Astrocyte (in vitro differentiated cells and primary cell): ENCODE measurements around the gene HEXIM1. TPM values are rescaled to one million over a fixed set of nuclear protein-coding genes. Genes with fewer than 3 reads are reported as not detected.

Source experiments
- DNase-seq: peaks from one replicate; pipeline ENCODE4 v3.0.0-alpha.2; 2010; ENCODE audit warnings: low read depth
- FAIRE-seq: peaks from 2 replicates; lab custom pipeline; 2011; peaks lifted over from hg19 to GRCh38; lab: Jason Lieb, UNC
- H2AFZ ChIP-seq: 2 replicates; pipeline ENCODE4 v1.6.0; 2012; ENCODE audit warnings: low read depth, low read length, inconsistent platforms
- H3K27ac ChIP-seq: 2 replicates; pipeline ENCODE4 v1.5.1; 2011; ENCODE audit warnings: low read depth, low read length, inconsistent platforms
- H3K27me3 ChIP-seq: 2 replicates; pipeline ENCODE4 v1.6.0; 2011; ENCODE audit warnings: low read length, inconsistent platforms; ENCODE audit not compliant: insufficient read depth
- H3K36me3 ChIP-seq: 2 replicates; pipeline ENCODE4 v1.5.1; 2011; ENCODE audit warnings: low read length, inconsistent platforms; ENCODE audit not compliant: insufficient read depth
- H3K4me1 ChIP-seq: 2 replicates; pipeline ENCODE4 v1.5.1; 2011; ENCODE audit warnings: low read length, inconsistent platforms; ENCODE audit not compliant: insufficient read depth
- H3K4me2 ChIP-seq: 2 replicates; pipeline ENCODE4 v1.6.0; 2012; ENCODE audit warnings: low read length, inconsistent platforms
- H3K4me3 ChIP-seq: 2 replicates; pipeline ENCODE4 v1.5.1; 2011; ENCODE audit warnings: low read depth, mild to moderate bottlenecking, low read length, inconsistent platforms; ENCODE audit not compliant: insufficient read depth
- H3K79me2 ChIP-seq: 2 replicates; pipeline ENCODE4 v1.6.0; 2012; ENCODE audit warnings: mild to moderate bottlenecking, low read length, inconsistent platforms; ENCODE audit not compliant: insufficient read depth
- H3K9ac ChIP-seq: 2 replicates; pipeline ENCODE4 v1.6.0; 2012; ENCODE audit warnings: mild to moderate bottlenecking, low read length, inconsistent platforms
- H3K9me3 ChIP-seq: 2 replicates; pipeline ENCODE4 v1.5.1; 2012; ENCODE audit warnings: low read depth, mild to moderate bottlenecking, low read length, inconsistent platforms; ENCODE audit not compliant: insufficient read depth
- H4K20me1 ChIP-seq: 2 replicates; pipeline ENCODE4 v1.6.0; 2012; ENCODE audit warnings: low read length, inconsistent platforms; ENCODE audit not compliant: insufficient read depth
- H3K27ac Mint-ChIP-seq: one replicate; pipeline ENCODE4 v1.8.0; 2021; ENCODE audit warnings: mild to moderate bottlenecking, mixed read lengths; ENCODE audit not compliant: unreplicated experiment
- H3K27me3 Mint-ChIP-seq: one replicate; pipeline ENCODE4 v1.8.0; 2021; ENCODE audit warnings: low read depth, mixed read lengths; ENCODE audit not compliant: unreplicated experiment
- H3K36me3 Mint-ChIP-seq: one replicate; pipeline ENCODE4 v1.8.0; 2021; ENCODE audit warnings: low read depth, mixed read lengths; ENCODE audit not compliant: unreplicated experiment
- H3K4me1 Mint-ChIP-seq: one replicate; pipeline ENCODE4 v1.8.0; 2021; ENCODE audit warnings: low read depth, mixed read lengths; ENCODE audit not compliant: unreplicated experiment
- H3K4me3 Mint-ChIP-seq: one replicate; pipeline ENCODE4 v1.8.0; 2021; ENCODE audit warnings: mild to moderate bottlenecking, moderate library complexity, mixed read lengths; ENCODE audit not compliant: unreplicated experiment
- H3K9me3 Mint-ChIP-seq: one replicate; pipeline ENCODE4 v1.8.0; 2021; ENCODE audit warnings: mild to moderate bottlenecking, mixed read lengths; ENCODE audit not compliant: unreplicated experiment
- EZH2 ChIP-seq: IDR thresholded peaks from 2 replicates; pipeline ENCODE4 v1.6.1; 2012; ENCODE audit warnings: mild to moderate bottlenecking, low read length, inconsistent platforms; ENCODE audit not compliant: insufficient read depth
- total RNA-seq: library from RNA; stranded (reverse); gene quantifications from 2 replicates; pipeline ENCODE4 v1.2.1, GENCODE V29; 2021
- TF ChIP-seq, protein P1 (sequence below): IDR thresholded peaks from 2 replicates; pipeline ENCODE4 v1.5.1; 2011; ENCODE audit warnings: low read depth, mild to moderate bottlenecking, inconsistent platforms, low read length, moderate library complexity; ENCODE audit not compliant: insufficient read depth

The HEXIM1 gene
- total RNA-seq, 1 donor from 2014 or later, result 44.5 TPM

DNA sequence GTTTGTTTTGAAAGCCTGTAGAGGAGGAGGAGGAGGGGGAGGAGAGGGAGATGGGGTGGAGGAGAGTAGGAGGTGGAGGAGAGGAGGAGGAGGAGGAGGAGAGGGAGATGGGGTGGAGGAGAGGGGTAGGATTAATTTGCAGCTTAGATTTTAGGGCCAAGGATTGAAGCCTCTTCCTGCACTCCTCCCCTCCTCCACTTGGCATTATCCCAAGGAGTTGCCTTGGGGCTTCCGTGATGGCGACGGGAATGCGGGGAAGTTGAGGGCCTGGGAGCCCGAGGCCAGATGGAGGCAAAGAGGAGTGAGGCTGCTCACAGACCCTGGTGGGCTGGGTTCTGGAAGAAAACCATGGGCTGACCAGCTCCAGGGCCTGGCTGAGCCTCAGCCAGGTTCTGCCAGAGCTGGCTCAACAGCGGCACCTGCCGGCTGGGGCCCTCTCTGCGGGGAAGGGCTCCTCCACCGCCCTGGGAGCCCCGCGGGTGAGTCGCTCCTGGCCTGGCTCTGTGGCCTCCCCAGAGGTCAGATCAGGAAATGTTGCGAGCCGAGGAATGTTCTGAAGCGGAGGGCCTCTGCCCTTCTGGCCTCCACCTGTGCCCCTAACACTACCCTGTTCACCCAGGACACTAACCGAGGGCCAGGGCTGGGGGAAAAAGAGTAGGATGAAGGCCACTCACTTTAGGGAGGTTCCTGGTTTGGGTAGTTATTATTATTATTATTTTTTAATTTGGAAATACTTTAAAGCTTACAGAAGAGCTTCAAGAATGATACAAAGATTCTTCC, 49.5 kb downstream of the HEXIM1 start:
- Mint-ChIP-seq H3K9me3 (no peaks in the 10 kb centered on the region), H3K27me3 (no peaks in the 10 kb centered on the region), H3K36me3 (no peaks in the 10 kb centered on the region), H3K4me3 (no peak overlapping the region), H3K4me1 (peaks cover 9% of the 10 kb centered on the region), H3K27ac (peak overlapping the region; percentile 53)
- no peak for FAIRE-seq
- no peaks in the 10 kb centered on the region for H3K79me2 ChIP-seq
- H3K9ac ChIP-seq, result peak overlapping the region; percentile 52
- peak overlapping the region; percentile 90 for H2AFZ ChIP-seq
- H3K36me3 ChIP-seq, result no peaks in the 10 kb centered on the region
- DNase-seq, result peak; percentile 47
- H3K4me2 ChIP-seq, result peak overlapping the region; percentile 71
- H3K27ac ChIP-seq, result no peak overlapping the region
- H4K20me1 ChIP-seq, result no peaks in the 10 kb centered on the region
- H3K27me3 ChIP-seq, result no peaks in the 10 kb centered on the region
- H3K9me3 ChIP-seq, result no peaks in the 10 kb centered on the region
- H3K4me3 ChIP-seq, result no peak overlapping the region
- peaks cover 6% of the 10 kb centered on the region for H3K4me1 ChIP-seq
- no peak for TF ChIP-seq EZH2
- TF ChIP-seq, protein P1, sequence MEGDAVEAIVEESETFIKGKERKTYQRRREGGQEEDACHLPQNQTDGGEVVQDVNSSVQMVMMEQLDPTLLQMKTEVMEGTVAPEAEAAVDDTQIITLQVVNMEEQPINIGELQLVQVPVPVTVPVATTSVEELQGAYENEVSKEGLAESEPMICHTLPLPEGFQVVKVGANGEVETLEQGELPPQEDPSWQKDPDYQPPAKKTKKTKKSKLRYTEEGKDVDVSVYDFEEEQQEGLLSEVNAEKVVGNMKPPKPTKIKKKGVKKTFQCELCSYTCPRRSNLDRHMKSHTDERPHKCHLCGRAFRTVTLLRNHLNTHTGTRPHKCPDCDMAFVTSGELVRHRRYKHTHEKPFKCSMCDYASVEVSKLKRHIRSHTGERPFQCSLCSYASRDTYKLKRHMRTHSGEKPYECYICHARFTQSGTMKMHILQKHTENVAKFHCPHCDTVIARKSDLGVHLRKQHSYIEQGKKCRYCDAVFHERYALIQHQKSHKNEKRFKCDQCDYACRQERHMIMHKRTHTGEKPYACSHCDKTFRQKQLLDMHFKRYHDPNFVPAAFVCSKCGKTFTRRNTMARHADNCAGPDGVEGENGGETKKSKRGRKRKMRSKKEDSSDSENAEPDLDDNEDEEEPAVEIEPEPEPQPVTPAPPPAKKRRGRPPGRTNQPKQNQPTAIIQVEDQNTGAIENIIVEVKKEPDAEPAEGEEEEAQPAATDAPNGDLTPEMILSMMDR, result peak; percentile 93

DNA sequence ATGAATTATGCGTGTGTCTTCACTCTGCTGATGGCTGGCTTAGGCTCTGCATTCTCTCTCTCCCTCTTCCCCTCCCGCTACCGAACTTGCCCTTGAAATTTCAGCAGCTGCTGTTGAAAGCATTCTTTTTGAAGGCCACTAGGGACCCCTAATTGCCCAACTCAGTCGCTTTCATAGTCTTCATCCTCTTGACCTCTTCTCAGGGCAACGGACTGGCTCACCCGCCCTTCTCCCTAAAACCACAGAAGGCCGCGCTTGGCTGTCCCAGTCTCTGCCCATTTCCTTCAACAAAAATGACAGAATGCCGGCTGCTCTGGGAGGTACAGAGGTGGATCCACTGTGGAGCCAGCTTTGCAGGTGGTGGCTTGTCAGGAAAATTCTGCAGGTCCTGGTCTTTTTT, 52.4 kb downstream of the HEXIM1 start:
- H3K4me3 Mint-ChIP-seq, result no peak overlapping the region
- no peak for DNase-seq
- no peak for FAIRE-seq

More for the DNA sequence above, 52.4 kb downstream of the HEXIM1 start:
- Histone ChIP-seq H2AFZ (no peak overlapping the region), H3K79me2 (no peaks in the 10 kb centered on the region), H3K36me3 (no peaks in the 10 kb centered on the region), H3K4me1 (peaks cover 6% of the 10 kb centered on the region), H3K4me2 (no peak overlapping the region), H4K20me1 (no peaks in the 10 kb centered on the region), H3K27ac (no peak overlapping the region), H3K4me3 (no peak overlapping the region), H3K27me3 (no peaks in the 10 kb centered on the region), H3K9ac (no peak overlapping the region), H3K9me3 (no peaks in the 10 kb centered on the region)
- no peaks in the 10 kb centered on the region for H3K36me3 Mint-ChIP-seq
- H3K9me3 Mint-ChIP-seq, result no peaks in the 10 kb centered on the region
- H3K27me3 Mint-ChIP-seq, result no peaks in the 10 kb centered on the region
- no peak overlapping the region for H3K27ac Mint-ChIP-seq
- peaks cover 9% of the 10 kb centered on the region for H3K4me1 Mint-ChIP-seq
- no peak for TF ChIP-seq EZH2
- TF ChIP-seq, protein P1, result no peak
